H9 (cell line): Measurements from ENCODE around the gene NFATC1. TPM values are rescaled to one million over a fixed set of nuclear protein-coding genes. Genes with fewer than 3 reads are reported as not detected.

Source experiments
- DNase-seq: peaks from one replicate; pipeline ENCODE4 v3.0.0-alpha.2; 2017
- H2AFZ ChIP-seq: one replicate; pipeline ENCODE4 v1.6.1; 2013; ENCODE audit warnings: mild to moderate bottlenecking, low read length, control low read depth, moderate library complexity
- H2AK5ac ChIP-seq: 2 replicates; pipeline ENCODE4 v1.6.1; 2013; ENCODE audit warnings: low read length, control low read depth, mixed read lengths; ENCODE audit not compliant: insufficient read length
- H2BK120ac ChIP-seq: one replicate; pipeline ENCODE4 v1.6.1; 2013; ENCODE audit warnings: low read depth, mild to moderate bottlenecking, low read length, control low read depth, inconsistent platforms; ENCODE audit not compliant: poor library complexity, severe bottlenecking
- H2BK12ac ChIP-seq: 2 replicates; pipeline ENCODE4 v1.6.1; 2013; ENCODE audit warnings: low read length, control low read depth, mixed read lengths, low read depth; ENCODE audit not compliant: insufficient read length
- H2BK15ac ChIP-seq: 2 replicates; pipeline ENCODE4 v1.6.1; 2013; ENCODE audit warnings: low read depth, low read length, control low read depth
- H2BK20ac ChIP-seq: one replicate; pipeline ENCODE4 v1.6.1; 2013; ENCODE audit warnings: low read depth, mild to moderate bottlenecking, low read length, control low read depth, inconsistent platforms; ENCODE audit not compliant: poor library complexity, severe bottlenecking
- H2BK5ac ChIP-seq: 2 replicates; pipeline ENCODE4 v1.6.1; 2013; ENCODE audit warnings: low read length, control low read depth, mixed read lengths; ENCODE audit not compliant: insufficient read length
- H3K14ac ChIP-seq: 2 replicates; pipeline ENCODE4 v1.6.1; 2013; ENCODE audit warnings: low read length, control low read depth; ENCODE audit not compliant: insufficient read depth
- H3K18ac ChIP-seq: 2 replicates; pipeline ENCODE4 v1.6.1; 2013; ENCODE audit warnings: low read depth, mild to moderate bottlenecking, mixed read lengths, low read length, control low read depth; ENCODE audit not compliant: insufficient read length
- H3K23ac ChIP-seq: 2 replicates; pipeline ENCODE4 v1.6.1; 2013; ENCODE audit warnings: low read length, control low read depth, mixed read lengths, low read depth; ENCODE audit not compliant: insufficient read length
- H3K23me2 ChIP-seq: 2 replicates; pipeline ENCODE4 v1.6.1; 2013; ENCODE audit warnings: low read depth, mild to moderate bottlenecking, mixed read lengths, low read length, control low read depth; ENCODE audit not compliant: insufficient read length, poor library complexity, severe bottlenecking
- H3K27ac ChIP-seq: 2 replicates; pipeline ENCODE4 v1.5.1; 2013; ENCODE audit warnings: low read length, control low read depth, mixed read lengths, low read depth; ENCODE audit not compliant: insufficient read length
- H3K27me3 ChIP-seq: 2 replicates; pipeline ENCODE4 v1.6.1; 2013; ENCODE audit warnings: low read length, control low read depth, inconsistent platforms; ENCODE audit not compliant: insufficient read depth
- H3K4ac ChIP-seq: 2 replicates; pipeline ENCODE4 v1.6.1; 2013; ENCODE audit warnings: low read depth, mild to moderate bottlenecking, control low read depth, inconsistent platforms, low read length, moderate library complexity
- H3K4me1 ChIP-seq: 2 replicates; pipeline ENCODE4 v1.6.1; 2013; ENCODE audit warnings: low read length, control low read depth, inconsistent platforms; ENCODE audit not compliant: insufficient read depth
- H3K4me2 ChIP-seq: 2 replicates; pipeline ENCODE4 v1.6.1; 2013; ENCODE audit warnings: low read length, control low read depth, mixed read lengths; ENCODE audit not compliant: insufficient read length, insufficient read depth
- H3K56ac ChIP-seq: 2 replicates; pipeline ENCODE4 v1.6.1; 2013; ENCODE audit warnings: low read depth, mild to moderate bottlenecking, mixed read lengths, low read length, control low read depth; ENCODE audit not compliant: insufficient read length
- H3K79me1 ChIP-seq: 2 replicates; pipeline ENCODE4 v1.6.1; 2013; ENCODE audit warnings: low read depth, mild to moderate bottlenecking, moderate library complexity, low read length, control low read depth, inconsistent platforms; ENCODE audit not compliant: insufficient read depth, poor library complexity, severe bottlenecking
- H3K79me2 ChIP-seq: 2 replicates; pipeline ENCODE4 v1.6.1; 2013; ENCODE audit warnings: low read length, control low read depth, inconsistent platforms; ENCODE audit not compliant: insufficient read depth
- H3K9ac ChIP-seq: 2 replicates; pipeline ENCODE4 v1.6.1; 2013; ENCODE audit warnings: low read length, control low read depth, mixed read lengths; ENCODE audit not compliant: insufficient read length; ENCODE audit errors: extremely low read depth
- H3K9me3 ChIP-seq: one replicate; pipeline ENCODE4 v1.6.1; 2013; ENCODE audit warnings: low read depth, low read length, inconsistent platforms; ENCODE audit not compliant: control insufficient read depth
- H3T11ph ChIP-seq: one replicate; pipeline ENCODE4 v1.6.1; 2013; ENCODE audit warnings: mild to moderate bottlenecking, low read length, control low read depth, inconsistent platforms
- H4K20me1 ChIP-seq: one replicate; pipeline ENCODE4 v1.6.1; 2013; ENCODE audit not compliant: control insufficient read depth, insufficient read length, insufficient read depth
- H4K5ac ChIP-seq: 2 replicates; pipeline ENCODE4 v1.6.1; 2013; ENCODE audit warnings: low read depth, mild to moderate bottlenecking, mixed read lengths, low read length, control low read depth; ENCODE audit not compliant: insufficient read length
- H4K8ac ChIP-seq: replicated peaks from 2 replicates; pipeline ENCODE4 v1.6.1; 2013; ENCODE audit warnings: low read length, control low read depth, mixed read lengths, low read depth; ENCODE audit not compliant: insufficient read length
- H4K91ac ChIP-seq: 2 replicates; pipeline ENCODE4 v1.6.1; 2013; ENCODE audit warnings: low read depth, mild to moderate bottlenecking, moderate library complexity, mixed read lengths, low read length, control low read depth; ENCODE audit not compliant: insufficient read length
- H3K27ac Mint-ChIP-seq, 3 experiments: 2 replicates in 2 of 3; 3 replicates in 1 of 3; pipeline ENCODE4 v1.8.0; 2020 to 2021; ENCODE audit warnings: mixed read lengths in 3 of 3, mild to moderate bottlenecking in 1 of 3, moderate library complexity in 1 of 3
- H3K27me3 Mint-ChIP-seq: 2 replicates; pipeline ENCODE4 v1.8.0; 2021; ENCODE audit warnings: low read depth, mild to moderate bottlenecking, moderate library complexity, mixed read lengths
- H3K36me3 Mint-ChIP-seq, 3 experiments: 2 replicates in 2 of 3; 3 replicates in 1 of 3; pipeline ENCODE4 v1.8.0; 2020 to 2021; ENCODE audit warnings: low read depth in 3 of 3, mixed read lengths in 3 of 3; ENCODE audit not compliant: insufficient read depth in 1 of 3
- H3K4me1 Mint-ChIP-seq, 2 experiments: 2 replicates each; pipeline ENCODE4 v1.8.0; 2020; ENCODE audit warnings: mixed read lengths in 2 of 2
- H3K4me3 Mint-ChIP-seq, 2 experiments: 2 replicates in 1 of 2; 3 replicates in 1 of 2; pipeline ENCODE4 v1.8.0; 2020 to 2021; ENCODE audit warnings: mild to moderate bottlenecking in 2 of 2, mixed read lengths in 2 of 2, moderate library complexity in 1 of 2
- H3K9me3 Mint-ChIP-seq, 2 experiments: 2 replicates in 1 of 2; 3 replicates in 1 of 2; pipeline ENCODE4 v1.8.0; 2020; ENCODE audit warnings: mild to moderate bottlenecking in 2 of 2, mixed read lengths in 2 of 2, moderate library complexity in 1 of 2
- CTCF ChIP-seq: fragments of 200-600 bp; sonication (generic); conservative IDR thresholded peaks from 3 replicates; pipeline ENCODE4 v1.8.0; 2021; ENCODE audit warnings: antibody characterized with exemption, mild to moderate bottlenecking
- WGBS: extraction: QIAGEN DNeasy Blood & Tissue Kit; methylation state at CpG from one replicate; pipeline ENCODE4 v1.1.7; 2013; ENCODE audit warnings: missing lambda C conversion rate, low lambda C conversion rate, mixed read lengths; ENCODE audit not compliant: insufficient read length; ENCODE audit errors: extremely low coverage; 5-methylcytosine and 5-hydroxymethylcytosine counted together
- total RNA-seq: library from RNA; stranded (reverse); gene quantifications from 2 replicates; pipeline ENCODE4 v1.2.1, GENCODE V29; 2021

The NFATC1 gene
- total RNA-seq, 1 experiment from 2014 or later, result 5.5 TPM

GRCh38 chr18:79512461-79513380, 117.0 kb downstream of the NFATC1 start:
- no peaks in the 10 kb centered on the region for H3K9me3 ChIP-seq
- H3K4me2 ChIP-seq, result no peak overlapping the region
- no peak overlapping the region for H2BK5ac ChIP-seq
- H4K20me1 ChIP-seq, result no peaks in the 10 kb centered on the region
- no peak overlapping the region for H4K8ac ChIP-seq
- no peak overlapping the region for H2BK15ac ChIP-seq
- H3K4ac ChIP-seq, result no peak overlapping the region
- H3K23ac ChIP-seq, result no peak overlapping the region
- Mint-ChIP-seq H3K4me1 (peaks cover 4 to 12% of the 10 kb centered on the region in 2 experiments; a peak in 3 of 4 replicates), H3K36me3 (no peaks in the 10 kb centered on the region), H3K27me3 (peaks cover 7% of the 10 kb centered on the region), H3K9me3 (no peaks in the 10 kb centered on the region; a peak in 1 of 5 replicates), H3K27ac (no peak overlapping the region), H3K4me3 (no peak overlapping the region)
- H2AFZ ChIP-seq, result no peak overlapping the region
- H2BK120ac ChIP-seq, result no peak overlapping the region
- no peak overlapping the region for H3K18ac ChIP-seq
- TF ChIP-seq CTCF, result no peak
- no peaks in the 10 kb centered on the region for H3K23me2 ChIP-seq
- H3K14ac ChIP-seq, result no peak overlapping the region
- no CpG with 5 or more reads among the region's 54 CpGs for WGBS
- H3K56ac ChIP-seq, result no peak overlapping the region
- H3K79me1 ChIP-seq, result no peaks in the 10 kb centered on the region
- peak; percentile 22 for DNase-seq
- no peak overlapping the region for H2BK12ac ChIP-seq
- H3K9ac ChIP-seq, result no peak overlapping the region
- H3K27ac ChIP-seq, result no peak overlapping the region
- H3K27me3 ChIP-seq, result no peaks in the 10 kb centered on the region
- no peaks in the 10 kb centered on the region for H3K79me2 ChIP-seq
- no peaks in the 10 kb centered on the region for H3K4me1 ChIP-seq
- H2AK5ac ChIP-seq, result no peak overlapping the region
- H3T11ph ChIP-seq, result no peak overlapping the region
- H4K5ac ChIP-seq, result no peak overlapping the region
- no peak overlapping the region for H2BK20ac ChIP-seq
- no peak overlapping the region for H4K91ac ChIP-seq
